Mesothelial cell of epicardium (in vitro differentiated cells): Measurements from ENCODE around the gene DLEC1. TPM values are rescaled to one million over a fixed set of nuclear protein-coding genes. Genes with fewer than 3 reads are reported as not detected.

Experiments
- DNase-seq, 2 experiments: peaks; one replicate each; pipeline ENCODE4 v3.0.0; 2021; ENCODE audit warnings: low spot score in 2 of 2; ENCODE audit not compliant: unreplicated experiment in 2 of 2
- H3K27ac Mint-ChIP-seq: 2 replicates; pipeline ENCODE4 v1.8.0; 2021; ENCODE audit warnings: mixed read lengths
- H3K27me3 Mint-ChIP-seq: 2 replicates; pipeline ENCODE4 v1.8.0; 2021; ENCODE audit warnings: low read depth, mixed read lengths
- H3K36me3 Mint-ChIP-seq: 2 replicates; pipeline ENCODE4 v1.8.0; 2021; ENCODE audit warnings: mixed read lengths
- H3K4me1 Mint-ChIP-seq: 2 replicates; pipeline ENCODE4 v1.8.0; 2021; ENCODE audit warnings: mixed read lengths
- H3K4me3 Mint-ChIP-seq: 2 replicates; pipeline ENCODE4 v1.8.0; 2021; ENCODE audit warnings: mild to moderate bottlenecking, moderate library complexity, mixed read lengths
- H3K9me3 Mint-ChIP-seq: 2 replicates; pipeline ENCODE4 v1.8.0; 2021; ENCODE audit warnings: mixed read lengths
- total RNA-seq: library from RNA; stranded (reverse); gene quantifications from 3 replicates; pipeline ENCODE4 v1.2.1, GENCODE V29; 2021
- TF ChIP-seq, protein P1 (sequence below): fragments of 200-600 bp; sonication (generic); IDR thresholded peaks from one replicate; pipeline ENCODE4 v1.5.0; 2021; ENCODE audit warnings: antibody characterized with exemption; ENCODE audit not compliant: unreplicated experiment

DLEC1 gene
- total RNA-seq, 1 donor from 2014 or later = 1.4 TPM

DNA sequence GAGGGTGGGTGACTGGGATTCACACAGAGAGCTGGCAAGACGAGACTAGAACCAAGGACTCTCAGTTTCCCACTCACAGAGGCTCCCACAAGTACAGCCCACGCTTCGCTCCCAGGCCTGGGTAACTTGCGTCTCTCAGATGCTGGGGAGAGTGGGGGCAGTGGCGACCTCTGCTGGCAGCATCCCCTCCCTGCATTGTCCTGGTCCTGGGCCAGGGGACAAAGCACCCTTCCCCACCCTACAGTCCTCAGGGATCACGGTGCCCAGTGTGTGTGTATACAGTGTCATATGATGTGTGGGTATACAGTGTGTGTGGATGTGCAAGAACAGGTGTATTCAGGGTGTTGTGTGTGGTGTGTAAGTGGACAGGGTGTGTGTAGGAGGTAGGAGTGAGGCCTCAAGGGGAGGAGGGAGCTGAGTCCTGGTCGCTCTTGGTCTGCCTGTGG lies 35.6 kb upstream of the DLEC1 start:
- TF ChIP-seq, protein P1, sequence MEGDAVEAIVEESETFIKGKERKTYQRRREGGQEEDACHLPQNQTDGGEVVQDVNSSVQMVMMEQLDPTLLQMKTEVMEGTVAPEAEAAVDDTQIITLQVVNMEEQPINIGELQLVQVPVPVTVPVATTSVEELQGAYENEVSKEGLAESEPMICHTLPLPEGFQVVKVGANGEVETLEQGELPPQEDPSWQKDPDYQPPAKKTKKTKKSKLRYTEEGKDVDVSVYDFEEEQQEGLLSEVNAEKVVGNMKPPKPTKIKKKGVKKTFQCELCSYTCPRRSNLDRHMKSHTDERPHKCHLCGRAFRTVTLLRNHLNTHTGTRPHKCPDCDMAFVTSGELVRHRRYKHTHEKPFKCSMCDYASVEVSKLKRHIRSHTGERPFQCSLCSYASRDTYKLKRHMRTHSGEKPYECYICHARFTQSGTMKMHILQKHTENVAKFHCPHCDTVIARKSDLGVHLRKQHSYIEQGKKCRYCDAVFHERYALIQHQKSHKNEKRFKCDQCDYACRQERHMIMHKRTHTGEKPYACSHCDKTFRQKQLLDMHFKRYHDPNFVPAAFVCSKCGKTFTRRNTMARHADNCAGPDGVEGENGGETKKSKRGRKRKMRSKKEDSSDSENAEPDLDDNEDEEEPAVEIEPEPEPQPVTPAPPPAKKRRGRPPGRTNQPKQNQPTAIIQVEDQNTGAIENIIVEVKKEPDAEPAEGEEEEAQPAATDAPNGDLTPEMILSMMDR = peak; percentile 47
- DNase-seq = peak in 1 of 2 experiments; percentile 73
- Mint-ChIP-seq H3K27ac (no peak overlapping the region), H3K4me3 (no peak overlapping the region), H3K4me1 (peaks cover 12% of the 10 kb centered on the region), H3K27me3 (no peaks in the 10 kb centered on the region), H3K9me3 (no peaks in the 10 kb centered on the region), H3K36me3 (peaks cover 8% of the 10 kb centered on the region)

DNA sequence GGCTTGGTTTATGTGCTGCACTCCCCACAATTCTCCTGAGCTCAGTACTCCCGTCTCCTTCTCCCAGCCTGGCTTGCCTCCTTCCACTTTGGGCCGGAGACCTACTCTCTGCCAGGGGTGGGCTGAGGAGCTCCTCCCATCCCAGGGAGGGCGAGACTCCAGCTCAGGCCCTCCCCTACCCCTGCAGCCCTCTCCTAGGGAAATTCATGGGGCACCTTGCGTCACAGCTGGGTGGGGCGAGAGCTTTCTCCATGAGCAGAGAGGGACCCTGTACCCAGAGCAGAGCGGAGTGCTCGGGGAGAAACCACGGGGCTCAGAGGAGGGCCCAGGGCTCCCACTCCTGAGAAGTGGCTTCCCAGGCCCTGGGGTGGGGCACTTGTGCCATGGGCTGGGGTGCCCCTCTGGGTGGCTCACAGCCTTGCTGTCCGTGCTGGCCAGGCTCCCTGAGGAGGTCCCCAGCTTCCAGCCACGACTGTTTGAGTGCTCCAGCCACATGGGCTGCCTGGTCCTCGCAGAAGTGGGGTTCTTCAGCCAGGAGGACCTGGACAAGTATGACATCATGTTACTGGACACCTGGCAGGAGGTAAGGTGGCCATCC lies 35.1 kb upstream of the DLEC1 start:
- peaks cover 8% of the 10 kb centered on the region for H3K36me3 Mint-ChIP-seq
- H3K4me3 Mint-ChIP-seq = no peak overlapping the region

DNA sequence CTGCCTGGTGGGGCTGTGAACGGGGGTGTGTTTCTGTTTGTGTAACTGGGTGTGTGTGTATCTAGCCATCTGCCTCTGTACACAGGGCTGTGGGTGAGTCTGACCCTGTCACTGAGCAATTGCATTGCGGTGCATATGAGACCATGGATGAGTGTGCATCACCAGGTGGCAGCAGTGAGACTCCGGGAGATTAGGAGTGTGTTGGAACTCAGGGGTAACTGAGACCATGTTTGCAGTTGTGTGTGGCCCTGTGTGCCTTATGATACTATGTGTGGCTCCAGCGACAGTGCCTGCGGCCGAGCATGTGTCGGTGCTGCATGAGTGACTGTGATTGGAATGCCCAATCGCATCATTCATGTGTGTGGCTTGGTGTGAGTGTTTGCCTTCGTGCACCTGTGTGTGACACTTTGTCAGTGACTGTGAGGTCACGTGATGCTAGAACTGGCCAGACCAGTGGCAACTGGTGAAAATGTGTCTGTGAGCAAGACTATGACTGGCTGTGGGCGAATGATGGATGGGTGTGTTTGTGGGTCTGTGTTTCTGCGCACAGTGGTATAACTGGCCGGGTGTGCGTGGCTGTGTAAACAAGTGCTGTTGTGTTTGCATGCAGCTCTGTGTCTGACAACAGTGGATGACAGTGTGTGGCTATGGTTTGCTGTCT lies 34.5 kb upstream of the DLEC1 start:
- Mint-ChIP-seq H3K36me3 (peaks cover 8% of the 10 kb centered on the region), H3K27ac (no peak overlapping the region), H3K9me3 (no peaks in the 10 kb centered on the region), H3K4me1 (peaks cover 4% of the 10 kb centered on the region), H3K4me3 (no peak overlapping the region), H3K27me3 (no peaks in the 10 kb centered on the region)
- TF ChIP-seq, protein P1 = peak; percentile 30
- no peak for DNase-seq

More for the DNA sequence above, 35.1 kb upstream of the DLEC1 start:
- no peak for DNase-seq
- TF ChIP-seq, protein P1 = no peak
- Mint-ChIP-seq H3K9me3 (no peaks in the 10 kb centered on the region), H3K27me3 (no peaks in the 10 kb centered on the region), H3K27ac (no peak overlapping the region), H3K4me1 (peaks cover 8% of the 10 kb centered on the region)

DNA sequence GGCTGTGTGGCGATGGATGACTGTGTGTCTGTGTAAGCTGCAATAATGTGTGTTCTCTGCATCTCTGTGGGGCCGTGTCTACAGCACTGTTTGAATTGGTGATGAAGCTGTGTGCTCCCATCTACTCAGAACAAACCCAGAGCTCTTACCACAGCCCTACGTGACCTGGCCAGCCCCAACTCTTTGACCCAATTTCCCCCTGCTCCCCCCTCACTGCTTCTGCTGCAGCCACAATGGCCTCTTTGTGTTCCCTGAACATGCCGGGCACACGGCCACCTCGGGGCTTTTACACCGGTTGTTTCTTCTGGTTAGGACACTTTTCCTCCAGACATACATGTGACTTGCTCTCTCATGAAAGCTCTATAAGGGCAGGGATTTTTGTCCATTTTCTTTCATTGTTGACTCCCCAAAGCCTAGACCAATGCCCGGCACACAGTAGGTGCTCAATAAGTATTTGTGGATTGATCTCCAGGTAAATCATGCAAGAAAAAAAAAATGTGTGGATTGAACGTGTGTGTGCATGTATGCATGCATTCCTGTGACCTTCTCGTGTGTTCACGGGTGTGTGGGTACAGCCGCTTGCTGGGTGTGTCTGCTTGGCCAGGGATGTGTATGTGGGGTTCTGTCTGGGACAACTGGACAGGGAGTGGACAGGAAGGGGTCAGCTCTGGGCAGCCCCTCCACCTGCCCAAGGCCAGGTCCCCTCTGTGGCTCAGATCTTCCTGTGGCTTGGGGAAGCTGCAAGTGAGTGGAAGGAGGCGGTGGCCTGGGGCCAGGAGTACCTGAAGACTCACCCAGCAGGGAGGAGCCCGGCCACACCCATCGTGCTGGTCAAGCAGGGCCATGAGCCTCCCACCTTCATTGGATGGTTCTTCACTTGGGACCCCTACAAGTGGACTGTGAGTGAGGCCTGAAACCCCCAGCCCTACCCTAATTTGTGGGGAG lies 33.7 kb upstream of the DLEC1 start:
- Mint-ChIP-seq H3K27me3 (no peaks in the 10 kb centered on the region), H3K9me3 (no peaks in the 10 kb centered on the region), H3K36me3 (peaks cover 7% of the 10 kb centered on the region), H3K4me1 (peaks cover 4% of the 10 kb centered on the region), H3K4me3 (no peak overlapping the region), H3K27ac (no peak overlapping the region)
- DNase-seq = no peak
- TF ChIP-seq, protein P1 = no peak

DNA sequence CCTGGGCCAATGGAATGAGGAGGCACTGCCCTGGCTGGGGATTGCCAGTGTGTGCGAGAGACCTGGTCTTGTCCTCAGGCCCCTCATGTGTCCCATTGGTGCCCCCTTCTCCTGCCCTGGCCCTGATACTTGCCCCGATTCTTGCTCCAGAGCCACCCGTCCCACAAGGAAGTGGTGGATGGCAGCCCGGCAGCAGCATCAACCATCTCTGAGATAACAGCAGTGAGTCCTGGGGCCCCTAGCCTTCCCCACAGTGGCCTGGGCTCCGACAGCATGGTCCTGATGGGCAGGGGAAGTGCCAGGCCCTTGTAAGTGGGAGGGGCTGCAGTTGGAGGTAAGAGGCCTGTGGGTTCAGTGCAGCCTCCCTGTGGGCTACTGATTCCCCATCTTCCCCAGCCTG lies 33.0 kb upstream of the DLEC1 start:
- Mint-ChIP-seq H3K4me3 (no peak overlapping the region), H3K36me3 (peaks cover 7% of the 10 kb centered on the region), H3K27ac (no peak overlapping the region), H3K9me3 (no peaks in the 10 kb centered on the region), H3K4me1 (peaks cover 4% of the 10 kb centered on the region), H3K27me3 (no peaks in the 10 kb centered on the region)
- TF ChIP-seq, protein P1 = no peak
- DNase-seq = no peak
